ENCODE results near the gene ATP11C.

ATP11C gene

DNA sequence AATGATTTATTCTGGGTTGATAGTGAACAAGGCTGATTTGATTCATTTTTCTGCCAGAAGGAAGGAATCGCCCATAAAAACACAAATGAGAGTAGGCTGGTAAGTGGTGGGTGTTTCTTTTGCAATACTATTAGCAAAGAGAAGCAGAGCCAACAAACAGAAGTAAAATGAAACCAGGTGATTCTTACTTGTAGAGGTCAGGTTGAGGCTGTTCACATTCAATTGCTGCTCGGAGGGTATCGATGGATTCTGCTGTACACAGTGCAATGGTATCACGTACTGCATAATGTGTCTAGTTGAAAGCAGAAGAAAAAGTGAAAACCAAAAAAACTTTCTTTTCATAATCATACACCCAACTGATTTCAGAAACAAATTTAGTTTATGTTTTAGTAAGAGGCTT, 130.8 kb downstream of the ATP11C start:
- no peak for DNase-seq

DNA sequence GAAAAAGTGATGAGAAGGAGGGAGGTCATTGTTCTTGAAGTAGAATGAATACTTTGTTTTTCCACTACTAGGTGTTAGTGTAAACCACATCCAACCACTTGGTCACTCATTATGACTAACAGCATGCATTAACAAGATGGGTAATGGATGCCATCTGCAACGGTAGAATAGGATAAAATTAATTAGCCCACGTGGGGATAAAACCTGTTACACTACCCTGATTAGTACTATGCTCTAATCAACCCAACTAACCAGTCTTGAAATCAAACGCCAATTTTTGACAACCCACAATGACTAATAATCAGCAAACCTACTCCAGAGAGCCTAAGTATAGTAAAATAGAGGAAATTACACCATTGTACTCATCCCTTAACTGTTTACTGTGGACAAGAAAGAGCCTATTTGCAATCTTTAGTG, 131.4 kb downstream of the ATP11C start:
- DNase-seq, result no peak

DNA sequence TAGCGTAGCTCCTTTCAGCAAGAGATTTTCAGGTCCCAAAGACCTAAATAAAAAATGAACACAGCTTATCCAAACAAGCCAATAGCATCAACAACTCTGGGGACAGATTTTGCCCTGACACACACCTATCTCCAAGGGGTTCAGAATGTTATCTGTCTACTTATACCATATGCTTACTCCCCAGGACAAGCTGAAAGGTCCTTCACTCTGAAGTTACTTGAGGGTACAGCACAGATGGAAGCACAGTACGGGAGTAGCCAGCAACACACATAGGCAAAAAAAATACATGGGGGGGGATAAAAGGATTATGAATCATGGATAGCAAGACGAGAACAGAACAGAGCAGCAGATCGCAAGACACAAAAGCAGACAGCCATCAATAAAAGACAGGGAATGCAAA, 134.2 kb downstream of the ATP11C start:
- DNase-seq, result no peak

DNA sequence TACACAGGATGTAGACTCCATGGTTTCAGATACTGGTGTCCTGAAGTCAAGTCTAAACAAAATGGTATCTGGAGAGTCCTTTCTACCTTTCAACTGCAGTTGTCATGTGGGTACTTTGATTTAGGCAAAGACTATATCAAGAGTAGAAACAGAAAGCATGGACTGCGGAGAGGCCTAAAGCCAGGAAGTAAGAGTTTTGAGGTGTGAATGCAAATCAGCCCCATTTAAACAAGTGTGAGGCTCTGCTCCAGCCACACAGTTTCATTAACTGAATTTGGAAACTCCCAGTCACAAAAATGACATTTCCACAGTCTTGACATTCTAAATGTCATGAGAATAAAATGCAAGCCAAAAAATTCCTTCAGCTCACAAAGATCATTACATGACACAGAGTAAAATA, 137.7 kb downstream of the ATP11C start:
- DNase-seq, result no peak

DNA sequence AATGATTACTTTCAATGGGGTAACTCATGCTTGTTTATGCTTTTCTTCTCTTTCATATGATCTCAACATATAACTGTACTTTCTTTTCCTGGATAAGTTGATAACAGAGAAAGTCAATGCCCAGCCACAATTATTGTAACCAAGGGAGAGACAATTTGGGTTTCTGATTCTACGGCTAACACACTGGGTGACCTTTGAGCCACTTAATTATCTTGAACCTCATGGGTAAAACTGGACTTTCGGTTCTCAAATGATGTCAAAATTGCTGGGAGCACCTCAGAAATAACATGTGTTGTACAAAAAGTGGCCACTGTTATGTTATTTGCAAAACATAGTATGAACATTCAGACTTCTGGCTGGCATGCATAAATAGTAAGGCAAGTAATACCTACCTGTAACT, 145.3 kb downstream of the ATP11C start:
- DNase-seq, result no peak

DNA sequence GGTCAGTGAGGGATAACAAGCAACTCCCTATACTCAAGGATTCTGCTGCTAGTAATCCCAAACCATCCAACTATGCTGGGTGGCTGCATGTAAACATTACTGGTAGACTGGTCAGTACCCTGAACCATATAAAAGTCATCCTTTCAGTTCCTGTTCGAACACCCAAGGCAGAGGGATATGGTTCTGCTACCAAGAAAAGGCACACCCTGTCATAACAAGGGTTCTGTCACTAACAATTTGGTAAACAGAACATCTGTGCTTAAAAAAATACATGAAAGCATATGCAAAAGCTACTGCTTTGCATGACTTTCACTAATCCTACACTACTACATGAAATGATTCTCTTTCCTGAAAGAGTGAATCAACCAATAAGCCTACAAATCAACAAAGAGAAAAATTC, 148.0 kb downstream of the ATP11C start:
- DNase-seq, result no peak

DNA sequence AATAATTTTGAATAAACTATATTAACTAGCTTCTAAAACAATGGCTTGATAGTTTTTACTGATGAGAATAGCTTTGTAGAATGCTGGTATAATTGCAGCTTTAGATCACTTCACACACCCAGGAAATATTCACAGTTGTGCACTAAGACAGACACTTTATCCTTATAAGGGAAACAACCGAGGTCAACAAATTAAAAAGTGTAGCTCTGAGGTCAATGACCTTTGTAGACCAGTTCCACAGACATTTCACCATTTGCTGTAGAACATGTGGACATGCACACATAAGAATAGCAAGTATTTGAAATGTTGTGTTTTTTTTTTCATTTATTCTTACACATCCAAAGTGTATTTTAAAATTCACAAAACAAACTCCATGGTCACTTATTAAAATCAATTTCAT, 148.9 kb downstream of the ATP11C start:
- no peak for DNase-seq

DNA sequence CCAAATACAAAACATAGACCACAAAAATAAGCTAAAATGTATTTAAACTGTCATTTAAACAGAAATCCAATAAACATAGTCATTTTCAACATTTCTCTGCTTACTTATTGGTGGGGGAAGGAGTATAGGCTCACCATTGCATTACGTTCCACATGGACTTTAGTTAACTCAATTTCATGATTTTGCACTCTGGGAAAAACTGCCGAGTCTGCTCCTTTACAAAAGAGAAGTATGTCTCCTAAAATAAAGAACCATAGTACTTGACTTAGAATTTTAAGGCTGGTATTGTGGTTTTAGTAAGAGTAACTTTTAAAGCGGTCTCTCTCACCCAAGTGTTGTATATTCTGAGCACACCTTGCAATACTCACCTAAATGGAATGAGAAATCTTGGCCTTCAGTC, 149.8 kb downstream of the ATP11C start:
- DNase-seq, result no peak

DNA sequence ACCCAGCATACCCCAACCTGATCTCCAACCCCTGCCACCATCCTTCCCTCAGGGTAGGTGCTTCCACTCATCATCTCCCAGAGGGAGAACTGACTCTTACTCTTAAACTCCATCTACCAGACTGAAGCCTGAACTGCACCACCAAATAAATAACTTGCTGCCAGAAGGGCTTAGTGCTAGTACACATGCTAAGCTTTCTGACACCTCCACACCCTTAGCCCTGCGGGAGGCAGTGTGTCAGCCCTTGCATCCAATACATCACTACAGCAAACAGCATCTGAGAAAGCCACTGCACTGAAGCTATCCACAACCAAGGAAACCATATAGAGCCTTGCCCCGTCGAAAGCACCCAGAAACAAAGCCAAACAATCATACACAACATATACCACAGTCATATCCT, 156.3 kb downstream of the ATP11C start:
- no peak for DNase-seq

DNA sequence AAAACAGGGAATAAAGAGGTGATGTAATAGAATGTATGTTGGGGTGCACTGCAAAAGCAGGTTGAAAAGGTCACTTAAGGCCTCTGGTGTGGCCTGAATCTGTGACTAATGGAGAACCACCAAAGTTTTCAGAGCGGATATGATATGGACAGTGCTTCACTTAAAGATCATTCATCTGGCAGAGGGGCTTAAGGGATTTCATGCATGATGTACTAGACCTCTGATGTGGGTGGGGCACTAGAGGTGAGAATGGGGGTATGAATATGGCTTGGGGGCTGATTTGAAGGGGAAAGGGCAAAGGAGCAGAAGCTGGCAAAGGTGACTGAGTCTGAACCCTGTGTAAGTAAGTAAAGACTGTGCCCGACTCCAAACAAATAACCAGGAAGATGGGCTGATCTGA, 162.5 kb downstream of the ATP11C start:
- DNase-seq, result no peak

DNA sequence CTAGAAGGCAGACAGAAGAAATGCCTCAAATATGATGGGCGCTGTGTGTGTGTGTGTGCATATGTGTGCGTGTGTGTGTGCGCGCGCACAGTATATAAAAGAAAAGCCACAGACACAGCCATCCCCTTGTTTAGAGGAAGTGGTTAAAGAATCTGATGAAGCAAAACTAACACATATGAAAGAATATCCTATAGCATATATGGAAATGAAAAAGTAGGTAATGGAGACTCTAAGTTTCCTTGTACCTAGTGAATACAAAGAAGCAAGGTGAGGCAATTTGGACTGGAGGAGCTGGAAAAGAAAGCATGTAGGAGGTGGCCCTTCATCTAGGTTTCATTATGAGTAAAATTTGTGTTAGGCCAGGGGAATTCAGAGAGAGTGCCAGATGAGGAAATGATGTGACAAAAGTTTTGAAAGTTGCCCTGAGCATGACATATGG, 166.3 kb downstream of the ATP11C start:
- DNase-seq, result no peak

DNA sequence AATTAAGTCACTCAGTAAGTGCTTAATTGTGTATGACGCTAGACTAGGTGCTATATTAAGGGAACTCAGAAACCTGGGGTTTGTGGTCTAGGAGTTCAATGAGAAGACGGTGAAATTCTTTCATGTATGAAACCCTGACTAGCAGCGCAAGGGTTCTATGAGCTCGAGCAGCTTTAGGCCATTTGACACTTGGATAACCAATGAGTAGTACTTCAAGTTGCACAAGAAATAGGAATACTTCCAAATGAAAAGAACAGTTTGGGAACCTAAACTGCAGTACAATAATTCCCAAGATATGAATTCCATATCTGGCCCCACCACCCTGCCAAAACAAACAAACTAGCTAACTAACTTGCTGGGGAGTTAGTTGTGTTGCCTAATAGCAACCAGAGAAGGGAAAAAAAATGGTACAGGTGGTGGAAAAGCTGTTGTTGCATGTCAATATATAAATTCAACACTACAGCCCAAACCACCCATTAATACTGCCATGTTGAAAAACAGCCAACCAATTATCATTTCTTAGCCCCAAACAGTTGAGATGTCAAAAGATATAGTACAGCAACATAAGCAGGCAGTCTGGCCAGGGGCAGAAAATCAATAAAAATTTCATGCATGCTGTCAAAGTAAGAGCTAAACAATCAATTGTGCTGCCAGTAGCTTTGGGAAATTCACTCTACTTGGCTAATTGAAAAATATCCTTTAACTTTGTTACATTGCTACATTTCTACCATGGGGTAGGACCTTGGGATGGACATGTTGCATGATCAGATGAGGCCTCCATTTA, 170.3 kb downstream of the ATP11C start:
- no peak for DNase-seq

DNA sequence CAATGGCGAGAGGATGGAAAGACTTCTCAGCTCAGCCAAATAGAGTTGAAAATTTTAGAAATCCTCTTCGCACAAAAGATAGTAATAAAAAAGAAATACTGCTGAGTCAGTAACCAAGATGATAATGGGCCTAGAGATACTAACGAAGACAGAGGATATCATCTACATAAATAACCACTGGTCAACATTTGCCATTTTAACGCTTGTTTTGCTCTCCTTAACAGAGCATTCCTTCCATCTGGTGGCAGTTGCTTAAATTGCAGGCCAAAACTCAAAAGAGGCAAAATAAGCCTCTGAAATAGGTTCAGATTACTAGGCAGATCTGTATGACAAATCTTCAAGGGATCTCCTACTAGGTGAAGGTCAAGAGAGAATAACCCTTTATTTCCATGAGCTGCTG, 173.2 kb downstream of the ATP11C start:
- DNase-seq, result no peak

DNA sequence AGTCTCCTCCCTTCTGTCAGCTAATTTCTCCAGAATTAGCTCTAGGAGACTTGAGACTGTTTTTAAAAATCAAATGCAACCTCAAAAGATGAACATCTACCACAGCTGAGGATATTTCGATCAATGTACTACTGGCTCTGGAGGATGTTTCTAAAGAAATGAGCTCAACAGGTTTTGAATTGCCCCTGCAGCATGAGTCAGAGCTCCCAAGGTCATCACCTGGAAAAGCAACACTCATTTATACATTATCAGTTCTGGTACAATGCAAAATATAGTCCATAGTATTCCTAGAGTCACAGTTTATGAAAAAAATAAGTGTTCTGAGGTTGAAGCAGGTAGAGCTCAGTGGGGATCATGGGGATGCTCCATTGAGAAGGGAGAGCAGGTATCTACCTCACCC, 174.0 kb downstream of the ATP11C start:
- DNase-seq, result no peak

DNA sequence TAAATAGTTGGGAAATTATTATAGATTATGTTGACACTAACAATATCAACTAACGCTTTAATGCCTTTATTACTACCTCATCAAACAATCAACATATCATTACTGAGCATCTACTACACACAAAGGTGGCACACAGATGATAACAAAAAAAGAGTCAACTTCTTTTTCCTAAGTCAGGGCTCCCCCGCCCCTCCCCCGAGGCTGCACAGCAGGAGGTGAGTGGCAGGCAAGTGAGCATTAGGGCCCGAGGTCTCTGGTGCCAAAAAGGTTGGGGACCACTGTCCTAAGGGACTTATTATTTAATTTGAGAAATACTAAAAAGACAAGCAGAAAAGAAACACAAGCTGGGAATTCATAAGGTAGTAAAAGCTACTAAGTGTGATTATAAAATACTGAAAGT, 174.6 kb downstream of the ATP11C start:
- no peak for DNase-seq

DNA sequence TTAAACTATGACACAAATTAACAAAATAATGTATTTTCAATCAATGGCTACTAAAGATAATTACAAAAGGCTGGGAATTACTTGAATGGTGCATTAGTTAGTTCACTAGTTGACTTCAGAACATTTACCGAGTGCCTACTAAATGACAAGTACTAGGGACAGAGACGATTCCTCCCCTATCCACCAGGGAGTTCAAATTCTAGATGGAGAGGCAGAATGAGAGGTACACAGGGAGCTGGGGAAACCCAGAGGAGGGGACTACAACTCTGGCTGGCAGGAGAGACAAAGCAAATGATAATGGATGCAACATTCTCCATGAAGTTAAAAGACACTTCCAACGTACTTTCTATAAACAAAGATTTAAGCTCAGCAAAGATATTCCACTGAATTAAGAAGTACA, 181.8 kb downstream of the ATP11C start:
- no peak for DNase-seq

DNA sequence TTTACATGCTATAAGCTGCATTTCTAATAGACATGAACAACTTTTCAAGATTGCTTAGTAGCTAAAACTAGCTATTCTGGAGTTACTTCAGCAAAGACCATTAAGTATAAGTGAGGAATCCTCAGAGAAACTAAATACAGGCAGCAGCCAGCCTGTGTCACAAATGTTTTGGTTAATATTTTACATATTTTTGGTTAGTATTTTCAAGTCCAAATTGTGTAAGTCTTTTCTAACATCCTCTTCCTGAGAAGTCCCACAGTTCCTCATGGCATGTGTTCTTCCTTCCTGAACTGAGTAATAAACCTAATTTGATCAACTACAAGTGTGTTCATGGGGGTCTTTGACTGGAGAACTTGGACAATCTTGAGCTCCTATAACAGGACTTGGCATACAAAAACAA, 182.5 kb downstream of the ATP11C start:
- DNase-seq, result no peak

DNA sequence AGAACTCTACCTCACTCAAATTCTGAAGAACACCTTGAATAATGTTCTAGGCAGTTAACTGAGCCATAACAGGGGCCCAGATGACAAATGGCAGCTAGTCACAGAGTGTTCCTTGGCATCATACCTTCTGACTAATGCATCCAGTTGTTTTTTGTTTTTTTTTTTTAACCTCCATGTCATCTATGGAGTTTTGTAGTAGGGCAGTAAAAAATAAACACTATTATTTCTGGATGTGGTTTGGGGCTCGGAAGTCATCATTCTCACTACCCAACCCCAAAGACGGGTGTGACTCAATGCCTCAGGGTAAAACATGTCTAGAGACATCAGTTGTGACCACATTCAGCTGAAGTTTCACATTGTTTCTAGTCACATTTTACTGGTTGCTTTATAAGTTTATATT, 193.7 kb downstream of the ATP11C start:
- no peak for DNase-seq

DNA sequence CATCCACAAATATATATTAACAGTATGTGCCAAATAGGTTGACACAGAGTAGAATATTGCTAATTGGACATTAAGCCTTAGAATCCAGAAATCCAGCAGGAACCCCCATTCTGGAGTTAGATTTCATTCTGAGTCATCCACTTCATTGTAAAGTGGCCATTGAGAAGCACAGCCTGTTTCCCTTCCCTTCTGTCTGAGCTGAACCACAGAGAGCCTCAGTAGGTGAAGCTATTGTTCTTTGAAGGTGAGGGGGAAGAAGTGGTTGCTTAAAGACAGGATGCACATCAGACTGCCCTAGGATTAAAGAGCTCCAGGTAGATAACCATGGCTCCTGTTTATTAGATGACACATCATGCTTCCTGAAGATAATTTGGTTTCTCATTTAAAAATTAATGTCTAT, 194.3 kb downstream of the ATP11C start:
- DNase-seq, result no peak

DNA sequence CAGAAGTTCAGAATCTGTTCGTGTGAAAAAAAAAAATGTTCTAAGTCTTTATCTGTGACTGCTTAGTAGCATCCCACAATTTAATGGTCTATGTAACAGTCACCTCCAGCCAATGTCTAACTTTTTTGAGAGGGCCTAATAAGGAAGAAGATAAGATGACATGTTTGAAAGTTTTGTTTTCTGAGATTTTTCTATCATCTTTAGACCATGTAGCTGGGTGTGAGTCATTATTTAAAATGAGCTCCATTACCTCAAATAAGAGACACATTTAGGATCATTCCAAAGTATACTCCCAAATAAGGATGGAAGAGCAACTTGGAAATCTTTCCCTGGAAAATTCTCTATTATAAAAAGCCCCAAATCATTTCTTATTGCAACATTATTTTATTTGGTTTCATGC, 196.7 kb downstream of the ATP11C start:
- no peak for DNase-seq

DNA sequence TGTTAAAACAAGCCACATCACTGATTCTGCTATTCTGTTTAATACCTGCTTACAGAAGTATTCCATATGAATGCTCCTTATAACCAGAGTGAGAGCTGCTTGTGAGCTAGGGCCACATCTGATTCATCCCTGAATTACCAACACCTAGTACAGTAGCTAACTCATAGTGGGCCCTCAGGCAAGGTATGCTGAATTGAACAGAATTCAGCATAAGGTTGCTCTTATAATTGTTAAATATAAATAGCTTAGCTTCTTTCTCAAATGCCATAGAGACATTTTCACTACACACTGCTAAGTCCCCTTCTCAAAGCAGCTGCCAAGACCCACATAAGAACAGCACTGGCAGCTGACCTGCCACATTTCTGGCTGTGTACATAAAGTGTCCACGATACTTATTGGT, 197.9 kb downstream of the ATP11C start:
- DNase-seq, result no peak

DNA sequence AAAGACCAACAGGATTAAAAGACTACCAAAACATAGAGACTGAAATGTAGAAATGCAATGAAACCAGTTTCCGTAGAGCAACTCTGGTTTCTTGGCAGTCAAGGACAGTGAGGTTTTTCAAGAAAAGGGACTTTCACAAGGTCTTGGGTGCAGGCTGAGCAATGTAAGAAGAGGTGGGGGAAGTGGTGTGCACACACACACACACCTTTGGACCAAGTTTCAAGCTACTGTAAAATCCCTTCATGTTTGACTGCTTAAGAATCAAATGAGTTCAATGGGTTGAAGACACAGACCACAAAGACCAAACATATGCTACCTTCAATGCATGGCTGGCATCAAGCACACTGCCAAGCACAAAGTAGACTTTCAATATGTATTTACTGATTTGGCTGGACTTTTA, 207.1 kb downstream of the ATP11C start:
- DNase-seq, result no peak

DNA sequence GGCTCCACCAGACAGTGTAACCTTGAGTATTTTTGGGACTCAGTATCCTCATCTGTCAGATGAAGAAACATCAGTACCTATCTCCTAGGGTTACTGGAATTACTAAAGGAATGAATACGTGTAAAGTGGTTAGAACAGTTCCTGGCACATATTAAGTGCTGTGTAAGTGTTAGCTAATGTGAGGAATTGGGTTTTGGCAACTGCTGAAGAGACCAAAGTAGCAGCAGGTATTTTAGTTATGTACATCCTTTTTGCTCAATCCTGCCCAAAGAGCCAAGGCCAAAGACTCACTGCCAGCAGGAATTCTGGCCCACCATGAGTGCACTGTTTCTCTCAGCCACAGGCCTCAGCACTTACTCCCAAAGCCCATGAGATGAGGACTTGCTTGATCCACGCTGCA, 208.2 kb downstream of the ATP11C start:
- DNase-seq, result no peak

DNA sequence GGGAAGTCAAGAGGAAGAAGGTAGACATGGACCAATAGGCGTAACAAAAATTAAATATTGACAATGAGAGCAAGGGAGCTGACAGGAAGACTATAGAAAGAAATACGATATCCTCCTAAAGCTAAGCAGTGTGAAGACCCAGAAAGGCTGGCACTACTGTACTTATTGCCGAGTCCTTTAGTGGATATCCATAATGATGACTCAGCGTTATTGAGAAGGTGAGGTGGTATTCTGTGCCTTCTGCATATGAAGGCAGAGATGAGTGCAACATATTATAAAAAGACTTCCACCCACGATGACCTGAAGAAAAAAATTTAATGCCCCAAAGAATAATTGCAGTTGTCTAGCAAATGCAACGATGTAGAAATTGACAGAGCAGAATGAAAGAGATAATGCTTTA, 211.9 kb downstream of the ATP11C start:
- DNase-seq, result no peak

DNA sequence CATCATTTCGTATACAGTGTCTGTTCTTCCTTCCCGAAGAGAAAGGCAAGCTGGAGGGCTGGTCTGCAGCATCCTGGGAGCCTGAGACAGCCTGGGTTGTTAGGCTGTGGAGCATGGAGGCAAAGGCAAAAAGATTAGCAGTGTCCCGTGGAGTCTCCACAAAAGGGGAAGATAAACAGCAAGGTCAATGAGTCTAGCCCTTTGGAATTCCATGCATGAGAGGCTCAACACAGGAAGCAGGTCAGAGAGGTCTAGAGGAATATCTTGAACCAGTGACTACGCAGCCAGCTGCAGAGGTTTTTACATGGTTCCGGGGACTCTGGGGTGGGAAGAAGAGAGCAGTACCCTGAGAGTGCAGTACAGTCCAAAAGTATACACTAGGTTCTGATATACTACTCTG, 212.7 kb downstream of the ATP11C start:
- DNase-seq, result no peak

DNA sequence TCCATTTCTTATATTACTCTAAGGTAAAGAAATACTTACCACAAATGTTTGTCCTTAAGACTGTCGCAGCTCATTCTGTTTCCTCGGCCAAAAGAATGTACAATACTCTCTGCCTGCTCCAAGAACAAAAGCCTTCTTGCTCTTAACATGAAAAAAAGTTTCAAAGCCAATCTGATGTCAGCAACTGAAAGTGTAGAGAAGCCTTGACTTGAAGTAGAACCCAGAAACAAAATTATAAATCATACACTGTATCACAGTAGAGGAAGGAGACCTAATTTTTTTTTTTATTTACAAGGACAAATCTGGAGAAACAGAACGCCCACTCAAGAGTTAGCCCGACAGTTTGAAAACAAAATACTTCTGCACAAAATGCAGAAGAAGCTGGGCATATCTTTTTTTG, 224.8 kb downstream of the ATP11C start, which contains the start of gene MCF2:
Gene MCF2 (minus strand): TSS at position 101 of the 400 bp plus-strand sequence. CDS start 56,423 bp downstream, outside the sequence.
- no peak for DNase-seq
